ENCODE data around the gene C1QTNF6.
"Not testable (repeated sequence)": the region's sequence is repeated elsewhere in the genome, so short reads cannot be mapped to it uniquely, and the experiment has no call there.

C1QTNF6 gene

GRCh38 chr22:37178350-37179125 lies 9.5 kb downstream of the C1QTNF6 start:
- DNase-seq: peak in 1 of 58 donors; percentile 37

DNA sequence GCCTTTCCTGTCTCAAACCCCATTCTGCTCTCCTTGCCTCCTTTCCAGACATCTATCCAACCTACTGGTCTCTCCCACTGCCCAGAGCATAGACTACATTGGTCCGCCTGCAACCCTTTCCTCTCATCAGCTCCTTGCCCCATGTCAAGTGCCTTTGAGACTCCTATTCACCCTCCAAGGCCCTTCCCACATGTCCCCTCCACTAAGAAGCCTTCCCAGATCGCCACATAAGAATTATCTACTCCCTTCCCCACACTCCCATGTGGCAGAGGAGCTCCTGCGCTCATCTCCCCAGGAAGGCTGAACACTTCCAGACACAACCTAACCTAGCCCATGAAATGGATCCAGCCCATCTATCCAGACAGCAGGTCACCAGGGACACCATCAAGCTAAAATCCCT lies 10.3 kb downstream of the C1QTNF6 start:
- DNase-seq: no peak

DNA sequence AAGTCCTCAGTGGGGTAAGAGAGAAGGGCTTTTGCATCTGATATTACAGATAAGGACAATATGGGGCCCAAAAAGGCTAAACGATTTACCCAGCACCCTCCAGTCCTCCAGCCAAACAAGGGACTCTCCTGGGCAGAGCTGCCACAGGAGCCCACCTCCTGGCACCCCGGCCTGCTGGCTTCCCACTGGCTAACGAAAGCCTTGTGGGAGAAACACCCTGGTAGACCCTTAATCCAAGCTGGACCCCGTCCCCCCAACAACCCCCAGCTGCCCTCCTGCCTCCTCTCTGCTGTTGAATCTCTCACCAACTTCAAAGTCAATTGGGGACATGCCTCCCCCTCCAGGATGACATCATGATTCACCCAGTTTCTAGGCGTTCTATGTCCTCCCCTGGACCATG lies 10.8 kb downstream of the C1QTNF6 start:
- DNase-seq: no peak

DNA sequence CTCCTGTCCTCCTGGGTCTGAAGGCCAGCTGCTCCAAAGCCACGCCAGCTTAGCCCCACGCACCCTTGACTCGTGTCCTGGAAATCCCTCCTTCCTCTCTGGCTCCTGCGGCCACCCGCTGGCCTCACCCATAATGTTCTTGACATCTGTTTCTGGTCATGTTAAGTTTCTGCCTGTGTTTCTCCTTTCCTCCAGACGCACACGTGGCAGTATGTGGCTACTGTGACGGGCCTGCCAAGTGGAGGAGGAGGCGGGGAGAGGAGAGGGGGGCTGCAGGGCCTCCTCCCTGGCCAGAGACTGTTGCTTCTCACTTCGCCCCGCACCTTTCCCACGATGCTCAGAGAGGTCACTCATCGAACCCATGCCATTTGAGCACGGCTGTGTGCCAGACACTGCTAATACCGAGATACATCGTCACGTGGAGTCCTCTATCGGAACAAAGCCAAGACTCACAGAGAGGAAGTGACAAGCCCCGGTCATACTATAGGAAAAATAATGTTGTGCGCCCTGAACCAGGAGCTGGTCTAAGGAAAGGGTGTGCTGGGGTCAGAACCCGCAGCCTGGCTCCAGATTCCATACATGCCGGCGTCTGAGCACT lies 11.5 kb downstream of the C1QTNF6 start:
- DNase-seq: peak in 21 of 58 donors; percentile 11 to 54 (median 22)

GRCh38 chr22:37175414-37176281 lies 12.4 kb downstream of the C1QTNF6 start:
- DNase-seq: no peak

DNA sequence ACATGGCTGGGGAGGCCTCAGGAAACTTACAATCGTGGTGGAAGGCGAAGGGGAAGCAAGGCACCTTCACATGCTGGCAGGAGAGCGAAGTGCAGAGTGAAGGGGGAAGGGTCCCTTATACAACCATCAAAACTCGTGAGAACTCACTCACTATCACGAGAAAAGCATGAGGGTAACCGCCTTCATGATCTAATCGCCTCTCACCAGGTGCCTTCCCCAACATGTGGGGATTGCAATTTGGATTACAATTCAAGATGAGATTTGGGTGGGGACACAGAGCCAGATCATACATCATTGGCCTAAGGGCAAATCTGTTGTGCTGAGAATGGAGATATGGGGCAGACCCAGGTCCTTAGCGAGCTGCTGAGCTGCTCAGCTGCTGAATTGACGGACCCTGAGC lies 13.1 kb downstream of the C1QTNF6 start:
- DNase-seq: no peak

DNA sequence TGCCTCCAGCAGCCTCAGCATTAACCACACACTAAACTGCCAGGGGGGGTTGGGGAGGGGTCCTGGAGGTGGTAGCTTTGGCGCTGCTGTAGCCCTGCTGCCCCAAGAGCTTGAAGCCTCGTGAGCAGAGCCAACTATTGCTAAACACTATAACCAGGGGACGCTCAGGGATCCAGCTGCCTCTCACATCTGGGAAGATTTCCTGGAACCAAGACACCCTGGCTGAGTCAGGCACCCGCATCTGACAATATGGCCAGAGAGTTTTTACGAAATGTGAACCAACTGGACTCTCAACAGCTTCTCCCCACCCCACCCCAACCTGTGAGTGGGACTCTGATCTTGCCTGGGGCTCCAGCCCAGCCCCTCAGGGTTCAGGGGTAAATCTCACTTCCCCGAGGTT lies 14.3 kb downstream of the C1QTNF6 start:
- no peak for DNase-seq

GRCh38 chr22:37172266-37173245 lies 15.5 kb downstream of the C1QTNF6 start:
- no peak for DNase-seq

GRCh38 chr22:37171662-37172061 lies 16.4 kb downstream of the C1QTNF6 start:
- DNase-seq: no peak

DNA sequence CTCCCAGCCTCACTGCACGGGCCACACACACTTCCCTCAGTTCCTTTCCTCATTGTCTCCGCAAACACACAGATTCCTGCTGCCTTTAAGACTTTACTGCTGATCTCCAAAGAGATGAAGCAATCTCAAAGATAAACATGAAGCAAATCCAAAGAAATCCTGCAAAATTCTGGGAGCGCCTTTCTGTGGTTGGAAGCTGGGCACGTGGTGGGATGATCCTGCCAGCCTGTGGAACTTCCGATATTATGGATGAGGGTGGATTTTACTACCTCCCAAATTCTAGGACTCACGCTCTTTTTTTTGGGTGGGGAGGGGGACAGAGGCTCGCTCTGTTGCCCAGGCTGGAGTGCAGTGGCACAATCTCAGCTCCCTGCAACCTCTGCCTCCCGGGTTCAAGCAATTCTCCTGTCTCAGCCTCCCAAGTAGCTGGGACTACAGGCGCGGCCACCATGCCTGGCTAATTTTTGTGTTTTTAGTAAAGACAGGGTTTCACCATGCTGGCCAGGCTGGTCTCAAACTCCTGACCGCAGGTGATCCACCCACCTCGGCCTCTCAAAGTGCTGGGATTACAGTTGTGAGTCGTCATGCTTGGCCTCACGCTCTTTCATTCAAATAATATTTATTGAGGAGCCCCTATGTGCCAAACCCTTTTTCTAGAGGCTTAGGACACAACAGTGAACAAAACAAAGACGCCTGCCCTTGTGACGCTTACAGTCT lies 17.2 kb downstream of the C1QTNF6 start:
- not testable (repeated sequence) for DNase-seq

- DNase-seq: no peak
Measured at GRCh38 chr22:37169947-37170688, 17.9 kb downstream of the C1QTNF6 start.

DNA sequence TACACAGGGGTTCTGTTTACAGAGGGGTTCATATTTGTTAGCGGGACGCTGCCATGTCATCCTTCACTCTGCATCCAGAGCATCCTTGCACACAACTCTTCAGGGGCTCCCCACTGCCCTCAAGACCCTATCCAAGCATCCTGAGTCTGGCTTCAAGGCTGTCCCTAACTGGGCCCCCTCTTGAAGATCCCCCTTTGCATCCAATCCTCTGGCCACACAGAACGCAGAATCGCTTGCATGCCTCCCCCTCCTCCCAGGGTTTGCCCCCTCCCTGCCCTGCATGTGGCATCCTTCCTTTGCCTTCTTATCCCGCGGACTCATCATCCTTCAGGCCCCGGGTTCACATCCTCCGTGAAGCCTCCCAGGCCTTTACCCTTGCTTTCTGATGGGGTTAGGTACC lies 18.6 kb downstream of the C1QTNF6 start:
- DNase-seq: no peak

DNA sequence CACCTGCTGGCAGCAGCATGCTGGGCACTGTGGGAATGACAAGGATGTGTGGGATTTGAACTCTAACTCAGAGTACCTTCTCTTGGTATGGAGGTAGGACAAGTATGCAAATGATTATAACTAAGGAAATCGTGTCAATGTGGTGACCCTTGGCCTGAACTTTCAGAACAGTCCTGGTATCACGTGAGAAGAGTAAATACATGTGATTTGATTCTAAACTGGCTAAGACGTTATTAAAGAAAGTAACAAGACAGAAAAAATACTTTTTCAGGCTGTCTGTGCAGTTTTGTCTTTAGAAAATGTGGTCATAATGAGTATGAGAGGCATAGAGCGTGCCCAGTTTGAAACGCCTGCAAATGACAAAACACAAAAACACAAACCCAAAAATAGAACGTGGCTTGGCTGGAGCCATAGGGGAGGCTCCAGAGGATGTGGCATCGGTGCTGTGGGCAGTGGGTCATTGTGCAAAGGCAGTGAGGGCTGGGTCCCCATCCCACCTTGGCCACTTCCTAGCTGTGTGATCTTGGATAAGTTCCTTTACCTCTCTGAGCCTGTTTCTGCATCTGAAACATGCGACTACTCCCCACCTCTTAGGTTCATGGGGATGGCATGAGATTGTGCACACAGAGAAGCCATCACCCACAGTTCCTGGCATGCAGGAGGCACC lies 19.9 kb downstream of the C1QTNF6 start:
- no peak for DNase-seq

GRCh38 chr22:37167176-37167980 lies 20.7 kb downstream of the C1QTNF6 start:
- DNase-seq: no peak

- peak in 56 of 58 donors; percentile 18 to 84 (median 60) for DNase-seq
Measured at GRCh38 chr22:37166675-37167066, 21.4 kb downstream of the C1QTNF6 start.

- no peak for DNase-seq
Measured at GRCh38 chr22:37165940-37166674, 21.9 kb downstream of the C1QTNF6 start.

GRCh38 chr22:37165066-37165465 lies 23.0 kb downstream of the C1QTNF6 start:
- no peak for DNase-seq
